GM21723 (cell line): Measurements from ENCODE around the gene ZNF74.
"Not testable (repeated sequence)": the region's sequence is repeated elsewhere in the genome, so short reads cannot be mapped to it uniquely, and the experiment has no call there.

ENCODE experiments used
- ATAC-seq: cut with Tn5 transposase; IDR thresholded peaks from one replicate; pipeline ENCODE4 v1.9.1; 2021; ENCODE audit warnings: mild to moderate bottlenecking, moderate library complexity; ENCODE audit not compliant: unreplicated experiment

The ZNF74 gene

GRCh38 chr22:20393705-20394476 is at the start of gene ZNF74:
Gene ZNF74, plus strand, starts transcription at chr22:20394151. Its CDS starts 478 bp downstream, at chr22:20394629.
- ATAC-seq, result peak; percentile 75

- not testable (repeated sequence) for ATAC-seq
Measured at GRCh38 chr22:20346553-20346952, 47.4 kb upstream of the ZNF74 start.

GRCh38 chr22:20352536-20352935 is 41.4 kb upstream of the ZNF74 start:
- ATAC-seq, result not testable (repeated sequence)

- ATAC-seq, result no peak
Measured at GRCh38 chr22:20354238-20354975, 39.5 kb upstream of the ZNF74 start.

GRCh38 chr22:20355939-20356636 is 37.9 kb upstream of the ZNF74 start:
- not testable (repeated sequence) for ATAC-seq

GRCh38 chr22:20356906-20357305 is 37.0 kb upstream of the ZNF74 start:
- ATAC-seq, result not testable (repeated sequence)

- ATAC-seq, result not testable (repeated sequence)
Measured at GRCh38 chr22:20357967-20358366, 36.0 kb upstream of the ZNF74 start.

- not testable (repeated sequence) for ATAC-seq
Measured at GRCh38 chr22:20358503-20359239, 35.3 kb upstream of the ZNF74 start.

GRCh38 chr22:20360261-20360660 is 33.7 kb upstream of the ZNF74 start:
- not testable (repeated sequence) for ATAC-seq

GRCh38 chr22:20360866-20361751 is 32.8 kb upstream of the ZNF74 start:
- not testable (repeated sequence) for ATAC-seq

GRCh38 chr22:20361752-20362229 is 32.2 kb upstream of the ZNF74 start:
- ATAC-seq, result not testable (repeated sequence)

- not testable (repeated sequence) for ATAC-seq
Measured at GRCh38 chr22:20362403-20362802, 31.5 kb upstream of the ZNF74 start.

- ATAC-seq, result not testable (repeated sequence)
Measured at GRCh38 chr22:20364335-20365260, 29.4 kb upstream of the ZNF74 start.

GRCh38 chr22:20366841-20367240 is 27.1 kb upstream of the ZNF74 start:
- not testable (repeated sequence) for ATAC-seq

GRCh38 chr22:20368875-20369274 is 25.1 kb upstream of the ZNF74 start:
- ATAC-seq, result not testable (repeated sequence)

GRCh38 chr22:20371687-20372086 is 22.3 kb upstream of the ZNF74 start:
- not testable (repeated sequence) for ATAC-seq

- not testable (repeated sequence) for ATAC-seq
Measured at GRCh38 chr22:20372406-20372854, 21.5 kb upstream of the ZNF74 start.

- not testable (repeated sequence) for ATAC-seq
Measured at GRCh38 chr22:20373195-20373706, 20.7 kb upstream of the ZNF74 start.
